HG03432 (cell line): ENCODE measurements around the gene GNA15.

Experiments
- ATAC-seq: cut with Tn5 transposase; IDR thresholded peaks from one replicate; pipeline ENCODE4 v1.9.1; 2021; ENCODE audit warnings: mild to moderate bottlenecking, moderate library complexity; ENCODE audit not compliant: unreplicated experiment

The GNA15 gene

GRCh38 chr19:3206216-3206953 lies 70.6 kb downstream of the GNA15 start:
- no peak for ATAC-seq

GRCh38 chr19:3207461-3208242 lies 71.8 kb downstream of the GNA15 start:
- ATAC-seq: no peak

DNA sequence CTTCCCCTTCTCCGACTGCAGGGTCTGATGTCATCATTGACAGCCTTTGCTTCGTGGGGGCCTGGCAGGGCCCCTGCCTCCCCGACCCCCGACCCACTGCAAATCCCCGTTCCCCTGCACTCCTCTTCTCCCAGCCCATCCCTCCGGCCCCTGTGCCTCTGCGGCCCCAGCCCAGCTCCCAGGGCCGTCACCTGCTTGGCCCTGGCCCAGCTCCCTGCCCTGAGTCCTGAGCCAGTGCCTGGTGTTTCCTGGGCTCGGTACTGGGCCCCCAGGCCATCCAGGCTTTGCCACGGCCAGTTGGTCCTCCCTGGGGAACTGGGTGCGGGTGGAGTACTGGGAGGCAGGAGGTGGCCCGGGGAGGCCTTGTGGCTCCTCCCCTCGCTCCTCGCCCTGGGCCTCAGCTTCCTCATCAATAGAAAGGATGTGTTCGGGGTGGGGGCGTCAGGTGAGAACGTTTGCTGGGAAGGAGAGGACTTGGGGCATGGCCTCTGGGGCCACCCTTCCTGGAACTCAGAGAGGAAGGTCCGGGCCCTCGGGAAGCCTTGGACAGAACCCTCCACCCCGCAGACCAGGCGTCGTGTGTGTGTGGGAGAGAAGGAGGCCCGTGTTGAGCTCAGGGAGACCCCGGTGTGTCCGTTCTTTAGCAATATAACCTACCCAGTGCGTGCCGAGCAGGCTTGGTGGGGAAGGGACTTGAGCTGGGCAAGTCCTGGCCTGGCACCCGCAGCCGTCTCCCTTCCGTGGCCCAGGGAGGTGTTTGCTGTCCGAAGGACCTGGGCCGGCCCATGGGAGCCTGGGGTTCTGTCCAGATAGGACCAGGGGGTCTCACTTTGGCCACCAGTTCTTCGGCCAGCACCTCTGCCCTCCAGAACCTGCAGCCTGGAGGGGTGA lies 72.7 kb downstream of the GNA15 start:
- ATAC-seq: no peak

GRCh38 chr19:3210347-3211017 lies 74.6 kb downstream of the GNA15 start:
- no peak for ATAC-seq

DNA sequence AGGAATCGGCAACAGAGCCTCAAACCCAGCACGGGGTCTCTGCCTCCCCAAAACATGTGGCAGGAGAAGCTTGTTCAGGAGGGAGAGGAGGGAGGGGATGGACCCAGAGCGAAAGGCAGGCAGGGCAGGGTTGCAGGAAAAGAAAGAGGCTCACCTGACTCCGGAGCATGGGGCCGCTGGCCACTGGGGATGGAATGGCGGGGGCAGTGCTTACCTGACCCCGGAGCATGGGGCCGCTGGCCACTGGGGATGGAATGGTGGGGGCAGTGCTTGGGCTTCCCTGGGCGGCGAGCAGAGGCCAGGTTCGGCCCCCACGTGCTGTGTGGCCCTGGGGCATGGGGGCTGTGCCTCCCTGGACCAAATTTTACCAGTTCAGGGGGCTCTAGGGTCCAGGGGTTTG lies 75.4 kb downstream of the GNA15 start:
- ATAC-seq: no peak

GRCh38 chr19:3213159-3213558 lies 77.3 kb downstream of the GNA15 start:
- ATAC-seq: no peak
